Prostate gland (tissue), 2 donors: ENCODE results near the gene ATP5F1D. TPM values are rescaled to one million over a fixed set of nuclear protein-coding genes. Genes with fewer than 3 reads are reported as not detected.

Experiments used
- DNase-seq: peaks from one replicate; pipeline ENCODE4 v3.0.0-alpha.2; 2019; ENCODE audit warnings: low spot score
- H3K27ac ChIP-seq, 2 donors: fragments of 200-600 bp; sonication (generic); 2 replicates each; pipeline ENCODE4 v1.5.1; 2017 to 2019
- H3K27me3 ChIP-seq: fragments of 200-600 bp; sonication (generic); replicated peaks from 2 replicates; pipeline ENCODE4 v1.5.1; 2019; ENCODE audit not compliant: insufficient read depth
- H3K36me3 ChIP-seq, 2 donors: fragments of 200-600 bp; sonication (generic); 1 replicate in 1 of 2; 2 replicates in 1 of 2; pipeline versions ENCODE4 v1.5.1 to v1.8.1; 2017 to 2019
- H3K4me1 ChIP-seq: fragments of 200-600 bp; sonication (generic); replicated peaks from 2 replicates; pipeline ENCODE4 v1.5.1; 2019
- H3K4me3 ChIP-seq, 2 donors: fragments of 200-600 bp; sonication (generic); 2 replicates each; pipeline ENCODE4 v1.5.1; 2017 to 2019
- H3K9me3 ChIP-seq: fragments of 200-600 bp; sonication (generic); 2 replicates; pipeline ENCODE4 v1.5.1; 2017
- POLR2A ChIP-seq: fragments of 450-650 bp; IDR thresholded peaks from one replicate; pipeline ENCODE4 v1.6.1; 2016; ENCODE audit warnings: antibody characterized with exemption, mild to moderate bottlenecking
- POLR2AphosphoS5 ChIP-seq: sonication (generic); formaldehyde crosslinking; IDR thresholded peaks from one replicate; pipeline ENCODE4 v1.6.1; 2017; ENCODE audit warnings: antibody characterized with exemption
- WGBS: methylation state at CpG from one replicate; pipeline ENCODE4 v1.1.5; 2018; 5-methylcytosine and 5-hydroxymethylcytosine counted together
- intact Hi-C: fragments of 100-400 bp; cut with DNase I; formaldehyde crosslinking; loops from one replicate; pipeline ENCODE4 v1.14.2; 2022
- total RNA-seq, 2 donors: library from RNA; depleted of rRNA; stranded (reverse); fragments of >200 nt; gene quantifications; one replicate each; pipeline ENCODE4 v1.1.0, GENCODE V29; 2016
- TF ChIP-seq, protein P1 (sequence below), 4 experiments: fragments of 200-600 bp in 2 of 4; fragments of 450-650 bp in 2 of 4; sonication (generic) in 2 of 4; IDR thresholded peaks; 1 replicate in 3 of 4; 2 replicates in 1 of 4; pipeline ENCODE4 v1.5.1; 2016 to 2019; ENCODE audit warnings: antibody characterized with exemption in 4 of 4, mild to moderate bottlenecking in 2 of 4, moderate library complexity in 2 of 4

ATP5F1D gene
- total RNA-seq, 2 donors from 2014 or later, result 109 to 151 TPM

DNA sequence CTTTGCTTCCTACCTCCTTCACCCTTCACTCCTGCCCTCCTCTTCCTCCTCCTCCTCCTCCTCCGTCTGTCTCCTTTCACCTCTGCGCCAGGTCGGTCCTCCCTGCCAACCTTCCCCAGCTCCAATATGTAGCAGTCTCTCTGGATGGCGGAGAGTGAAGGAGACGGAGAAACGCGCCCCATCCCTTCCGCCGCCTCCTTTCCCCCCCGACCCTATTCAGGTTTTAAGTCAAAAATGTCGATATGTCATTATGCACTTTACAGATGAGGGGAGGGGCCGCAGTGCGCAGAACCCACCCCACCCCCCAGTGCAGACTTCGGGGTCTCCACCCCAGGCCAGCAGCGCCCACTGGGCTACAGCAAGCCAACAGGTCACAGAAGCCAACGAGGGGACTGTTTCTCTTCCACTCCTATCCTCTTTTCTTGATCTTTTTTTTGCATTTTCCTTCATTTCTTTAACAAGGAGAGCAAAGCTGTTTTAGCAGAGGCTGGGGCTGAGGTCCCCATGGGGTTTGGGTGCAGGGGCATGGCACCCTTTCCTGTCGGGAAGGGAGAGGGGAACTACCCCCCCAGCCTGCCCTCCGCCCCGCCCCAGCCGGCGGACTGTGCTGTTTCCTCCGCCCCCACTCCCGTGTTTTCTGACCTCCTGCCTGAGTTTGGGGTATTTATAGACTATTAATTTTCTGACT, 16.1 kb downstream of the ATP5F1D start:
- intact Hi-C loops, result no loop called here
- Histone ChIP-seq H3K27ac (peak overlapping the region; percentile 89 to 100), H3K4me3 (no peak overlapping the region), H3K36me3 (peaks cover 16 to 31% of the 10 kb centered on the region in 2 donors), H3K4me1 (peaks cover 59% of the 10 kb centered on the region), H3K9me3 (no peaks in the 10 kb centered on the region), H3K27me3 (no peaks in the 10 kb centered on the region)
- TF ChIP-seq POLR2AphosphoS5, result no peak
- TF ChIP-seq, protein P1, sequence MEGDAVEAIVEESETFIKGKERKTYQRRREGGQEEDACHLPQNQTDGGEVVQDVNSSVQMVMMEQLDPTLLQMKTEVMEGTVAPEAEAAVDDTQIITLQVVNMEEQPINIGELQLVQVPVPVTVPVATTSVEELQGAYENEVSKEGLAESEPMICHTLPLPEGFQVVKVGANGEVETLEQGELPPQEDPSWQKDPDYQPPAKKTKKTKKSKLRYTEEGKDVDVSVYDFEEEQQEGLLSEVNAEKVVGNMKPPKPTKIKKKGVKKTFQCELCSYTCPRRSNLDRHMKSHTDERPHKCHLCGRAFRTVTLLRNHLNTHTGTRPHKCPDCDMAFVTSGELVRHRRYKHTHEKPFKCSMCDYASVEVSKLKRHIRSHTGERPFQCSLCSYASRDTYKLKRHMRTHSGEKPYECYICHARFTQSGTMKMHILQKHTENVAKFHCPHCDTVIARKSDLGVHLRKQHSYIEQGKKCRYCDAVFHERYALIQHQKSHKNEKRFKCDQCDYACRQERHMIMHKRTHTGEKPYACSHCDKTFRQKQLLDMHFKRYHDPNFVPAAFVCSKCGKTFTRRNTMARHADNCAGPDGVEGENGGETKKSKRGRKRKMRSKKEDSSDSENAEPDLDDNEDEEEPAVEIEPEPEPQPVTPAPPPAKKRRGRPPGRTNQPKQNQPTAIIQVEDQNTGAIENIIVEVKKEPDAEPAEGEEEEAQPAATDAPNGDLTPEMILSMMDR (IDR thresholded peaks at IDR 0.05), result no peak
- TF ChIP-seq POLR2A, result no peak
- no peak for DNase-seq
- WGBS, result 48% methylated on average over 23 of the region's 23 CpGs

DNA sequence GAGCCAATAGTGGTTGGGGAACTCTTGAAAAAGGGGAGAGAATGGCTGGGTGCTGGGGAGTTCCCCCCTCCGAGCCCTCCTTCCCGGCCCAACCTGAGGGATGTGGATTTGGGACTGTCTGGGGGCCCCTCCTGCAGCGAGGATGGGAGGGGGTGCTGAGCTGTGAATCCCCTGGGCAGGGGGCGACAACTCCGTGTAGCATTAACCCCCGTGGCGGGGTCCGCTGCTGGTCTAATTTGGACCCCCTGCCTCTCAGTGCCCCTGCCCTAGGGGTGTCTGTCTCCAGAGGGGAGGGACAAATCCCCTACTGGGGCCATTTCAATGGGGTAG, 16.6 kb downstream of the ATP5F1D start:
- no peak overlapping the region for H3K4me3 ChIP-seq
- TF ChIP-seq, protein P1 (IDR thresholded peaks at IDR 0.05), result no peak
- TF ChIP-seq POLR2A, result no peak
- TF ChIP-seq POLR2AphosphoS5, result no peak
- WGBS, result 49% methylated on average over 8 of the region's 8 CpGs

DNA sequence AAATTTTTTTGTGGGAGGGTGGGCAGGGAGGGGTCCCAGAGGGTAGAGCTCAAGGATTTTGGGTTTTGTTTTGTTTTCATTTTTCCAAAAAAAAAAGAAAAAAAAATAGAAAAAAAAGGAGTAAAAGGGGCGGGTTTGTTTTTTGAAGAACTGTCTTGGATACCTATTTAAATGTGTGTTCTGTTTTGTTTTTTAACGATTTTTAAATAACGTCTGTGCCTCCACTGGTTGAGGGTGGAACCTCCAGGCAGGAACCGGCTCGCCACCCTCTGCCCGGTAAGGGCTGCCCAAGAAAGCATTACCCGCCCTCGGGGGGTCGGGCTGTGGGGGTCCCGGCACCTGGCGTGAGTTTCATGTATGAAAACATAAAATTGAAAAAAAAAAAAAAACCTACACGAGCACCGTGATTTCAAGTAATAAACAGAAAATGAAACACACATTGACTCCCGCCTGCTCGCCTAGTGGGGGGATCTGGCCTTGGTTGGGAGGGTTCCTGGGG, 17.2 kb downstream of the ATP5F1D start:
- H3K36me3 ChIP-seq, result peaks cover 16 to 31% of the 10 kb centered on the region in 2 donors
- peak overlapping the region in 1 of 2 donors; percentile 10 for H3K4me3 ChIP-seq
- 14% methylated on average over 15 of the region's 15 CpGs for WGBS
- H3K9me3 ChIP-seq, result no peaks in the 10 kb centered on the region
- H3K27me3 ChIP-seq, result no peaks in the 10 kb centered on the region
- peak overlapping the region; percentile 89 to 100 for H3K27ac ChIP-seq
- intact Hi-C loops, result no loop called here
- H3K4me1 ChIP-seq, result peaks cover 56% of the 10 kb centered on the region
- TF ChIP-seq, protein P1 (IDR thresholded peaks at IDR 0.05), result no peak
- TF ChIP-seq POLR2AphosphoS5 (no peak), POLR2A (no peak)
- DNase-seq, result no peak

More for the DNA sequence above, 16.6 kb downstream of the ATP5F1D start:
- Histone ChIP-seq H3K9me3 (no peaks in the 10 kb centered on the region), H3K36me3 (peaks cover 16 to 31% of the 10 kb centered on the region in 2 donors), H3K27me3 (no peaks in the 10 kb centered on the region), H3K4me1 (peaks cover 61% of the 10 kb centered on the region), H3K27ac (peak overlapping the region; percentile 89 to 100)
- intact Hi-C loops, result no loop called here
- DNase-seq, result no peak

DNA sequence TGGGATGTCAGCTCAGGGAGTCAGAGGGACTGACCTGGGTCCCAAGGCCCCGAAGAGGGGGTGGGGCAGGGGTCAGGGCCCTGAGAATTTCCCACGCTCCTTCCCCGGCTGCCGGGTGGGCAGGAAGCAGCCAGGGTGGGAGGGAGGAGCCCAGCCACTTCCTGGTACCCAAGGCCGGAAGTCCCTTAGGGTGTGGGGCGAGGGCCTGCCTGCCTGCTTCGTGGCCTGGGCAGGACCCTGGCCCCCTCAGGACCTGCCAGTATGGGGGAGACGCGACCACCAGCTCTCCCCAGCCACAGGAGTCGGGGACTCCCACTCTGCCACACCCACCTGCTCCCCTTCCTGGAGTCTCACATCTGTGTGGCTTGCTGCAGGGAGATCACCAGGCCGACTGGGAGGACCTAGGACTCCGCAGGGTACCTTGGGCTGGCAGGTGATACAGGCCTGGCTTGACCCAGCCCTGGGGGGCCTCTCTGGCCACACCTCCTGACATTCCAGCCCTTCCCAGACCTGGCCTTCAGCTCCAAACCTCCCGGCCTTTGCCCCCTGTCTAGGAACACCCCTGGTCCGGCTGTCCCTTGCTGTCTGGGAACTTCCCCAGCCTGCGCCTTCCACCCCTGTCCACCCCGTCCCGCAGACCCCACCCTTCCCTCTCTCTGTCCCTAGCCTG, 17.8 kb downstream of the ATP5F1D start:
- H3K4me3 ChIP-seq, result peak overlapping the region in 1 of 2 donors; percentile 10
- peak; percentile 62 for DNase-seq
- intact Hi-C loops, result no loop called here
- peaks cover 13 to 26% of the 10 kb centered on the region in 2 donors for H3K36me3 ChIP-seq
- H3K27me3 ChIP-seq, result no peaks in the 10 kb centered on the region
- H3K27ac ChIP-seq, result peak overlapping the region; percentile 89 to 100
- WGBS, result 24% methylated on average over 17 of the region's 17 CpGs
- TF ChIP-seq, protein P1 (IDR thresholded peaks at IDR 0.05), result no peak
- peak; percentile 46 for TF ChIP-seq POLR2A
- TF ChIP-seq POLR2AphosphoS5, result peak; percentile 55
- H3K4me1 ChIP-seq, result peaks cover 51% of the 10 kb centered on the region
- H3K9me3 ChIP-seq, result no peaks in the 10 kb centered on the region
